ENCODE data around the gene LMAN2. TPM values are rescaled to one million over a fixed set of nuclear protein-coding genes. Genes with fewer than 3 reads are reported as not detected.

LMAN2 gene
- 418 and 537 TPM in 2 replicates for total RNA-seq

GRCh38 chr5:177351392-177352329 is at the start of gene LMAN2:
LMAN2 (minus strand) TSS chr5:177351668; CDS start chr5:177351647, 21 bp downstream.

GRCh38 chr5:177399997-177400868 is 48.8 kb upstream of the LMAN2 start, which contains the start of gene PFN3:
PFN3 (minus strand) TSS chr5:177400661; CDS start chr5:177400576, 85 bp downstream.

DNA sequence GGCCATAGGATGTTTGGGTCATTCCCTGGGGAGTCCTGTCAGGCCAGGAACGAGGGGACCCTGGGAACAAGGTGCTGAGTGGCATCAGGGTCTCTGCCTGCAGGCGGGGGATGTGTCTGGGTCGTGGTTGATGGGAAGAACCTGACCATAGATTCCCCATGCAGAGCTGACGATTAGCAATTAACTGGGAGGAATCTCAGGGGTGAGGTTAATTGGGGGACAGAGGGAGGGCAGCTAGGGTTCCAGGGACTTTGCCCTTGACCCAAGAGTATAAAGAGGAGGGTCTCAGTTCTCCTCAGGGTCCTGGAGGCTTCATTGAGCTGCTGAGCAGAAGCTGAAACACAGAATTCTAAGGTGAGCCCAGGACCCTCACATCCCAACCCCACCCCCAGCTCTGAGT is 32.7 kb upstream of the LMAN2 start, which contains the start of gene SLC34A1:
SLC34A1 (plus strand) TSS at position 301 of the 400 bp plus-strand sequence. CDS start 1,308 bp downstream, outside the sequence.

DNA sequence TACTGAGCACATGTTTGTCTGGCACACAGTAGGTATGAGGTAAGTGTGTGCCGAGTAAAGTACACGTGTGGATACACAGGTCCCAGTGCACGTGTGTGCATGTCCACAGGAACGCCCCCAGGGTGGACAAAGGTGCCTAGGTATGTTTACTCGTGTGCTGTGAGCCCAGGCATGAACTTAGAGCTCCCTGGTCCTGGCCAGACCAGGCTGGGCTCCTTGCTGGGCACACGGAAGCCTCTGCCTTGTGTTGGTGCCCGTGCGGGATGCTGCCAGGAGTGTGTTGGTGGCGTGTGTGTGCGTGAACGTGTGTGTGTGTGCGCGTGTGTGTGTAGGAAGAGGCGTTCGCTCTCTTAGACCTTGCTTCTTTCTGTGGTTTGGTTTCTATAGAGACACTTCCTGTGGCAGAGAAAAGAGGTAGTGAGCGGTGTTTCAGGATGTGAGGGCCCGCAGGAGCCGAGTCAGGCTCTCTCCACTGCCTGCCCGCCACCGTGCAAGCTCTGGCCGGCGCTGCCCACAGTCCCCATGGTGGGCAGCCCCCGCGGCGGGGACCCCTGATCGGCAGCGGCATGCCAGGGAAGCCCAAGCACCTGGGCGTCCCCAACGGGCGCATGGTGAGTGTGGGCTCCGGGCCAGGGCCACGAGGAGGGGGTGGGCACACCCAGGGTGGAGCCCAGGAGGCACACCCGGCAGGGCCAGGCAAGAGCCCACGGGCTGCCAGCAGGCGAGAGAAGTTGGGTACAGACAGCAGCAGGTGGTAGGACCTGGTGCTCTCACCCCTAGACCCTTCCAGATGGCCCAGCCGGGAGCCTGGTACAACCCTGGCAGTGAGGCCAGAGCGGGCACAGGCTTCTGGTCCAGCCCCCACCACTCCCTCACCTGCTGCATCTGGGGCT is 6.2 kb upstream of the LMAN2 start, which contains the start of gene RGS14:
RGS14 (plus strand) TSS at position 466 of the 893 bp plus-strand sequence; CDS start at position 567, 101 bp downstream.

GRCh38 chr5:177311723-177312648 is 39.5 kb downstream of the LMAN2 start, which contains the start of gene MXD3:
MXD3 (minus strand) TSS chr5:177311898; CDS start chr5:177311830, 68 bp downstream.

DNA sequence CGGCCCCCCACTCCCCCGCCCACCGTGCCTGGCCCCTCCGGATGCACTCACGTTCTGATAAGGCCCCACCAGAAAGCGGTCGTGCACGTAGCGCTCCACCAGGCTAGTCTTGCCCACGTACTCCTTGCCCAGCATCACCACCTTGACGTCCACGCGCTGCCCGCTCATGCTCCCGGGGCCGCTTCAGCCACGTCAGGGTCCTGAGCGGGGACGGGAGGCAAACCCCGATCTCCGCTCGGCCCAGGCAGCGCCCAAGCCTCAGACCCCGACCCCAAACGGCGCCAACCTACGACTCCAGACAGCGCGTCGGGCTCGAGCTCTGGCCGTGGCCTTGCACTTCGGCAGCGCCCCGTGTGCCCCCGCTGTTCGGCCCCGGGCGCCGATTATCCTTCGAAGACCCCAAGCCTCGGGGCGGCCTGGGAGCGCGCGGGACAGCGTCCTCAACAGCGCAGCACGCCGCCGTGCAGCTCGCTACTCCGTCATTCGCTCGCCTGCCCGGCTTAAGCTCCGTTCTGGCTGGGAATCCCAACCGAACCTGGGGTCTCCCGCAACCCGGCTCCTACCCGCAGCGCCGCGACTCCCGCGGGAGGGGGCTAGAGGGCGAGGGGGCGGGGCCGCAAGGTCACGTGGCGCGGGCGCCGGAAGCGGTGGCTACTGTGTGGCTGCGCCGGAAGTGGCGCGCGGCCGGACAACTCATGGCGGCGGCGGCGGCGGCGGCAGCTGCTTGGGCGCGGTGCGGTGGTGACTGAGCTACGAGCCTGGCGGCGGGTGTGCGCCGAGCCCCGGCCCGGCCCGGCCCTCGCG is 48.1 kb downstream of the LMAN2 start, which contains the start of the genes PRELID1 and RAB24:
PRELID1 (plus strand) TSS at position 679 of the 804 bp plus-strand sequence. CDS start 187 bp downstream, outside the sequence.
RAB24 (minus strand) TSS at position 599 of the 804 bp plus-strand sequence; CDS start at position 168, 431 bp downstream.

Other genes with a start within 250 kb of the LMAN2 start
- gene NSD1, start 217.9 kb downstream of the LMAN2 start, total RNA-seq = 48.1 and 48.7 TPM in 2 replicates
- 15.4 and 33.4 TPM in 2 replicates for gene RAB24, start 47.9 kb downstream of the LMAN2 start, total RNA-seq
- 72.8 and 136 TPM in 2 replicates for gene PRELID1, start 47.9 kb downstream of the LMAN2 start, total RNA-seq
- gene MXD3, start 39.8 kb downstream of the LMAN2 start, total RNA-seq = 3.0 and 30.5 TPM in 2 replicates
- 5.6 and 8.3 TPM in 2 replicates for gene RGS14, start 6.3 kb upstream of the LMAN2 start, total RNA-seq
- gene SLC34A1, start 32.8 kb upstream of the LMAN2 start, total RNA-seq = not detected in 2 replicates
- not detected in 2 replicates for gene PFN3, start 49.0 kb upstream of the LMAN2 start, total RNA-seq
- gene F12, start 57.9 kb upstream of the LMAN2 start, total RNA-seq = 0.17 TPM in 1 of 2 replicates, not detected in the other
- gene GRK6, start 75.0 kb upstream of the LMAN2 start, total RNA-seq = 13.7 and 17.3 TPM in 2 replicates
- 2.9 and 12.4 TPM in 2 replicates for gene PRR7, start 95.1 kb upstream of the LMAN2 start, total RNA-seq
- 125 and 183 TPM in 2 replicates for gene DBN1, start 122.0 kb upstream of the LMAN2 start, total RNA-seq
- gene PDLIM7, start 145.9 kb upstream of the LMAN2 start, total RNA-seq = 79.7 and 108 TPM in 2 replicates
- gene DOK3, start 158.2 kb upstream of the LMAN2 start, total RNA-seq = 1.8 and 2.0 TPM in 2 replicates
- gene DDX41, start 165.3 kb upstream of the LMAN2 start, total RNA-seq = 86.8 and 98.9 TPM in 2 replicates
- 25.7 and 41.7 TPM in 2 replicates for gene FAM193B, start 202.9 kb upstream of the LMAN2 start, total RNA-seq
- gene TMED9, start 240.5 kb upstream of the LMAN2 start, total RNA-seq = 163 and 218 TPM in 2 replicates
- 33.0 and 52.1 TPM in 2 replicates for gene B4GALT7, start 248.5 kb upstream of the LMAN2 start, total RNA-seq